K562 (cell line): Measurements from ENCODE around the gene PNRC1. TPM values are rescaled to one million over a fixed set of nuclear protein-coding genes. Genes with fewer than 3 reads are reported as not detected.

ENCODE experiments used
- ATAC-seq: fragments of 200-7000 bp; cut with Tn5 transposase; 3 replicates; pipeline ENCODE4 v1.9.1; 2020; ENCODE audit warnings: moderate library complexity
- BruUV-seq: library from RNA; stranded (reverse); fragments of 400-500 nt; replicated peaks from 2 replicates; lab custom pipeline; 2021; lab: Mats Ljungman, UMichigan
- CTCF ChIA-PET: fragments of 300-600 bp; formaldehyde crosslinking; extraction: SDS; loops from one replicate; lab custom pipeline; 2021; ENCODE audit warnings: low intra/inter-chr PET ratio; lab: Yijun Ruan, JAX
- POLR2A ChIA-PET: fragments of 300-600, 350-650 bp; sonication (Branson Sonifier 250); formaldehyde crosslinking; extraction: SDS; loops from one replicate; lab custom pipeline; 2021; ENCODE audit warnings: antibody characterized with exemption, inconsistent platforms; lab: Yijun Ruan, JAX
- DNase-seq, 4 experiments: peaks; one replicate each; pipeline versions ENCODE4 v3.0.0 to v3.0.0-alpha.2; 2011 to 2018; ENCODE audit warnings: low spot score in 3 of 4, mixed read lengths in 3 of 4; ENCODE audit errors: extremely low read depth in 1 of 4
- FAIRE-seq: peaks from 2 replicates; lab custom pipeline; 2011; peaks lifted over from hg19 to GRCh38; lab: Jason Lieb, UNC
- H2AFZ ChIP-seq: 2 replicates; pipeline ENCODE4 v1.6.0; 2011; ENCODE audit warnings: low read depth, low read length, control low read depth, inconsistent platforms
- H3K27ac ChIP-seq: fragments of 200-600 bp; 3 replicates; pipeline ENCODE4 v1.8.0; 2011; ENCODE audit warnings: low read depth, mild to moderate bottlenecking, control low read depth, inconsistent platforms, low read length, moderate library complexity, mixed read lengths; ENCODE audit errors: extremely low read depth
- H3K27me3 ChIP-seq, 2 experiments: fragments of 300-600 bp in 1 of 2; 2 replicates in 1 of 2; 3 replicates in 1 of 2; pipeline versions ENCODE4 v1.6.0 to v1.8.0; 2011; ENCODE audit warnings: inconsistent platforms in 2 of 2, low read length in 2 of 2, mild to moderate bottlenecking in 1 of 2, mixed read lengths in 1 of 2, moderate library complexity in 1 of 2; ENCODE audit not compliant: control insufficient read depth in 2 of 2, insufficient read depth in 2 of 2
- H3K36me3 ChIP-seq: fragments of 300-600 bp; 3 replicates; pipeline ENCODE4 v1.8.0; 2011; ENCODE audit warnings: mild to moderate bottlenecking, low read length, inconsistent platforms; ENCODE audit not compliant: control insufficient read depth, insufficient read depth
- H3K4me1 ChIP-seq, 2 experiments: fragments of 200-600 bp in 1 of 2; replicated peaks in 1 of 2; 2 replicates in 1 of 2; 3 replicates in 1 of 2; pipeline versions ENCODE4 v1.5.1 to v1.8.0; 2011; ENCODE audit warnings: inconsistent platforms in 2 of 2, low read length in 2 of 2, mild to moderate bottlenecking in 1 of 2, mixed read lengths in 1 of 2, moderate library complexity in 1 of 2; ENCODE audit not compliant: control insufficient read depth in 2 of 2, insufficient read depth in 2 of 2
- H3K4me2 ChIP-seq: 2 replicates; pipeline ENCODE4 v1.6.1; 2011; ENCODE audit warnings: low read length, control low read depth, inconsistent platforms, mixed read lengths; ENCODE audit not compliant: insufficient read depth
- H3K4me3 ChIP-seq: fragments of 200-600 bp; sonication (generic), shearing (Covaris generic); 2 replicates; pipeline ENCODE4 v1.5.1; 2016; ENCODE audit warnings: control low read depth, inconsistent platforms
- H3K79me2 ChIP-seq: fragments of 200-600 bp; 3 replicates; pipeline ENCODE4 v1.8.0; 2011; ENCODE audit warnings: low read length, inconsistent platforms; ENCODE audit not compliant: control insufficient read depth, insufficient read depth
- H3K9ac ChIP-seq, 2 experiments: 2 replicates each; pipeline versions ENCODE4 v1.6.0 to v1.6.1; 2011; ENCODE audit warnings: low read depth in 2 of 2, low read length in 2 of 2, control low read depth in 1 of 2, inconsistent platforms in 1 of 2, mild to moderate bottlenecking in 1 of 2, mixed read lengths in 1 of 2; ENCODE audit not compliant: insufficient read depth in 1 of 2
- H3K9me1 ChIP-seq: one replicate; pipeline ENCODE4 v1.6.0; 2011; ENCODE audit warnings: inconsistent platforms, mild to moderate bottlenecking, low read length, moderate library complexity; ENCODE audit not compliant: control insufficient read depth, insufficient read depth
- H3K9me3 ChIP-seq: replicated peaks from 2 replicates; pipeline ENCODE4 v1.5.1; 2011; ENCODE audit warnings: low read depth, low read length, inconsistent platforms; ENCODE audit not compliant: control insufficient read depth, insufficient read depth
- H4K20me1 ChIP-seq: replicated peaks from 2 replicates; pipeline ENCODE4 v1.6.1; 2011; ENCODE audit warnings: low read length, inconsistent platforms, mixed read lengths; ENCODE audit not compliant: control insufficient read depth, insufficient read depth
- BDP1 ChIP-seq: IDR thresholded peaks from 3 replicates; pipeline ENCODE4 v1.6.1; 2011; ENCODE audit not compliant: insufficient read length, insufficient read depth
- CREB5 ChIP-seq: fragments of 250-450 bp; sonication (Bioruptor Pico); IDR thresholded peaks from 2 replicates; pipeline ENCODE4 v1.5.0; 2020; ENCODE audit warnings: mild to moderate bottlenecking
- ELK3 ChIP-seq: fragments of 450-650 bp; formaldehyde crosslinking; IDR thresholded peaks from 2 replicates; pipeline ENCODE4 v1.4.0; 2020; ENCODE audit warnings: mild to moderate bottlenecking
- ERF ChIP-seq: fragments of 450-650 bp; formaldehyde crosslinking; IDR thresholded peaks from 2 replicates; pipeline ENCODE4 v1.4.0; 2020; ENCODE audit warnings: mild to moderate bottlenecking, mixed read lengths
- HBP1 ChIP-seq: fragments of 450-650 bp; formaldehyde crosslinking; IDR thresholded peaks from 2 replicates; pipeline ENCODE4 v1.4.0; 2022; ENCODE audit warnings: missing genetic modification characterization
- LCOR ChIP-seq: sonication (generic); formaldehyde crosslinking; IDR thresholded peaks from 2 replicates; pipeline ENCODE4 v1.8.0; 2022; ENCODE audit warnings: mild to moderate bottlenecking, missing genetic modification reagents
- MLX ChIP-seq, 2 experiments: fragments of 450-650 bp in 1 of 2; sonication (generic) in 1 of 2; formaldehyde crosslinking; conservative IDR thresholded peaks; 2 replicates each; pipeline versions ENCODE4 v1.4.0 to v1.8.1; 2020 to 2022; ENCODE audit warnings: mild to moderate bottlenecking in 1 of 2, missing genetic modification reagents in 1 of 2
- RAD21 ChIP-seq, 2 experiments: fragments of 250-450 bp in 1 of 2; fragments of 450-650 bp in 1 of 2; sonication (Bioruptor Pico) in 1 of 2; formaldehyde crosslinking in 1 of 2; IDR thresholded peaks in 1 of 2; conservative IDR thresholded peaks in 1 of 2; 2 replicates each; pipeline versions ENCODE4 v1.4.0 to v1.8.0; 2020 to 2022; ENCODE audit warnings: mild to moderate bottlenecking in 2 of 2, moderate library complexity in 1 of 2
- RUNX1 ChIP-seq: sonication (generic); IDR thresholded peaks from 2 replicates; pipeline ENCODE4 v1.6.1; 2016; ENCODE audit warnings: antibody characterized with exemption, low read depth
- SPI1 ChIP-seq: IDR thresholded peaks from 2 replicates; pipeline ENCODE4 v1.6.1; 2011; ENCODE audit warnings: low read depth, low read length, control low read depth, borderline replicate concordance
- ZC3H4 ChIP-seq: sonication (generic); formaldehyde crosslinking; IDR thresholded peaks from 2 replicates; pipeline ENCODE4 v1.9.0; 2021; ENCODE audit warnings: missing genetic modification reagents, borderline replicate concordance
- ZNF699 ChIP-seq: fragments of 250-450 bp; sonication (Bioruptor Pico); IDR thresholded peaks from 2 replicates; pipeline ENCODE4 v1.8.0; 2021; ENCODE audit warnings: mild to moderate bottlenecking, moderate library complexity; ENCODE audit not compliant: insufficient replicate concordance
- WGBS: fragments of 100-300 bp; shearing (Covaris generic); methylation state at CpG from one replicate; pipeline ENCODE4 v1.1.6; 2016; ENCODE audit warnings: low coverage, mixed read lengths; ENCODE audit not compliant: insufficient coverage; ENCODE audit errors: missing lambda C conversion rate; 5-methylcytosine and 5-hydroxymethylcytosine counted together
- in situ Hi-C: fragments of 300-500 bp; cut with MboI; formaldehyde crosslinking; loops from 4 replicates; pipeline ENCODE4 v1.15.0; 2018; ENCODE audit warnings: inconsistent platforms, mixed read lengths
- intact Hi-C: fragments of 100-400 bp; cut with micrococcal nuclease; formaldehyde crosslinking; loops from 2 replicates; pipeline ENCODE4 v1.14.2; 2022
- polyA plus RNA-seq, 8 experiments: library from polyadenylated mRNA; depleted of rRNA in 4 of 8; stranded (reverse) in 5 of 8; unstranded in 3 of 8; fragments of >200 nt; fragmentation: Nextera tagmentation in 2 of 8; fragmentation: Illumina TruSeq in 1 of 8; extraction: Ambion mirVana in 2 of 8; extraction: Trizol in 1 of 8; gene quantifications; 2 replicates each; pipeline versions ENCODE4 v1.2.1 to v1.2.3, GENCODE V29; 2011 to 2014; ENCODE audit warnings: inconsistent platforms in 1 of 8, missing spikeins in 1 of 8
- total RNA-seq, 7 experiments: library from RNA; depleted of rRNA in 6 of 7; stranded (reverse); fragments of >200 nt in 6 of 7; fragmentation: Illumina TruSeq in 2 of 7; extraction: Trizol in 2 of 7; gene quantifications; 2 replicates each; pipeline versions ENCODE4 v1.2.1 to v1.2.3, GENCODE V29; 2011 to 2021; ENCODE audit warnings: low replicate concordance in 1 of 7

The PNRC1 gene
- total and polyA plus RNA-seq, 9 of the 15 experiments (the other 6 are each of a cell fraction or from before 2014, with no cell fraction given): 1.2 to 10.8 (median 6.5) TPM

- no peak for TF ChIP-seq ELK3 (CRISPR knock-in tag)
- TF ChIP-seq ZC3H4 (CRISPR knock-in tag): no peak
- TF ChIP-seq SPI1: no peak
- TF ChIP-seq CREB5 (CRISPR knock-in tag): no peak
- no peak for TF ChIP-seq ZNF699 (CRISPR knock-in tag)
- no peak for TF ChIP-seq BDP1
- TF ChIP-seq LCOR: no peak
- no peak for TF ChIP-seq RAD21 (CRISPR knock-in tag; conservative IDR thresholded peaks at IDR 0.05 in 1 of 2, IDR thresholded peaks at IDR 0.05 in 1 of 2)
- TF ChIP-seq HBP1 (CRISPR knock-in tag): no peak
- TF ChIP-seq RUNX1: no peak
- TF ChIP-seq ERF (CRISPR knock-in tag): no peak
- TF ChIP-seq MLX (CRISPR knock-in tag; conservative IDR thresholded peaks at IDR 0.05): no peak
- POLR2A ChIA-PET: interaction anchor here (0.6 to 2.0 kb wide), 6 partner anchors 9 to 286 kb away, joined by 3 to 9 read pairs (median 3); no protein-coding TSS in a partner anchor
These were observed 5.1 kb downstream of the PNRC1 start for GRCh38 chr6:89085409-89086205.

More at GRCh38 chr6:89085409-89086205, 5.1 kb downstream of the PNRC1 start:
- DNase-seq (no peak), FAIRE-seq (no peak), ATAC-seq (no peak)
- WGBS: 68% methylated on average over 9 of the region's 12 CpGs
- BruUV-seq: no TSS peak
- CTCF ChIA-PET: no interaction called here
- Histone ChIP-seq H3K27ac (no peak overlapping the region), H3K4me3 (no peak overlapping the region), H3K36me3 (peaks cover 15% of the 10 kb centered on the region; the same call in 2 of the 3 replicates), H3K27me3 (no peaks in the 10 kb centered on the region), H3K4me1 (peaks cover 9 to 15% of the 10 kb centered on the region in 2 experiments; a peak in 3 of 5 replicates), H3K4me2 (no peak overlapping the region), H3K79me2 (peaks cover 21% of the 10 kb centered on the region), H2AFZ (no peak overlapping the region), H3K9me3 (no peaks in the 10 kb centered on the region), H3K9me1 (no peaks in the 10 kb centered on the region), H4K20me1 (no peaks in the 10 kb centered on the region), H3K9ac (no peak overlapping the region)
- intact Hi-C loops: no loop called here
- in situ Hi-C loops: no loop called here
